ENCODE data around the gene NIPAL1.

Gene NIPAL1

GRCh38 chr4:48016141-48017107 lies at the start of gene NIPAL1, which contains the start of gene CNGA1:
TSS of gene NIPAL1 (plus strand) at chr4:48016772. CDS start at chr4:48016840, 68 bp downstream.
TSS of gene CNGA1 (minus strand) at chr4:48016681. CDS start at chr4:47952689, 63,992 bp downstream.
- peak; percentile 51 for TF ChIP-seq CTCF (IDR thresholded peaks at IDR 0.05)

- TF ChIP-seq CTCF (IDR thresholded peaks at IDR 0.05) = no peak
These were observed 47.7 kb upstream of the NIPAL1 start for GRCh38 chr4:47968847-47969246.

DNA sequence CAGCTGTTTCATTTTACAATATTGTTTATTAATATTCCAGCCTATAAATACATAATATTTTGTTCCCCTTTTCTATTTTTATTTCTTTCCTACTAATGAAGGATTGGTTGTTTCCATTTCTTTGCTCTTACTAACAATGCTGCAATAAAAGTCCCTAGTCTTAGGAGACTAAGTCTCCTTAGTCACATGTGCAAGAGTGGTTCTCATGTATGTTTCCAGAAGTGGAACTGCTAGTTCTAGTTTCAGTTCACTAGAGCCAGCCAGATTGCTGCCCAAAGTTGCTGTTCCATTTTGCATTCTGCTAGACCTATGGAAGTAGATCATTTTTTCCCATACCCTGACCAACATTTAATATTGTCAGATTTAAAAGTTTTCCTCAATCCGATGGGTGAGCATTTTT lies 44.4 kb upstream of the NIPAL1 start:
- TF ChIP-seq CTCF (IDR thresholded peaks at IDR 0.05) = no peak

DNA sequence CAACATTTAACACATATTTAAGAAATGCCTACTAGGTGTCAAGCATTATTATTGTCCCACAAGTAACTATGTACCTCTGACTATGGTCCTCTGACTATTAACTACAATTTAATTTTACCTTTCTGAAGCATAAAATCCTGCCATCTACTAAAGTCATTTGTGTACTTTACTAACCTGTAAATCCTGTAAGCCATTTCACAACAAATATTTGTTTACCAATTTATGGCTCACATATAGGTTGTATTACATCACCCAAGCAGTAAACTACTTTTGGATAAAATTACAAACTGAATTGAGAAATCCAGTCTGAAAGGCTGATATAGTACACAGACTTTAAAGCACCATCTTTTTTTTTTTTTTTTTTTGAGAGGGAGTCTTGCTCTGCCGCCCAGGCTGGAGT lies 43.9 kb upstream of the NIPAL1 start:
- no peak for TF ChIP-seq CTCF (IDR thresholded peaks at IDR 0.05)

DNA sequence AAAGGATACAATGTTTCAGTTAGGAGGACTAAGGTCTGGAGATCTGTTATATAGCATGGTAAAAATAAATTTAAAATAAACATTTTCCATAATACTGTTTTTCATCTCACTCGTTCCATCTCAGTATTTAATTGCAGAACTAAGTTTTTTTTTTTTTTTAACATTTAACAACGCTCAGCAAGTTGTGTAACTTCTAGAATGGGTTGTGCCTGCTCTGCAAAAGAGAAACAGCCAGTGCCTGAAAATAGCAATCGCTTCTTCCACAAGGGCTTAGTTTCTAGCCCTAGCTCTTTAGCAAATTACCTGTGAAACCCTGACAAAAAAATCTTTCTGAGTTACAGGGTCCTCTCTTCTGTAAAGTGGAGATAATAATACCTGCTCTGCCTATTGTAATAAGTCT lies 42.0 kb upstream of the NIPAL1 start:
- TF ChIP-seq CTCF (IDR thresholded peaks at IDR 0.05) = no peak

DNA sequence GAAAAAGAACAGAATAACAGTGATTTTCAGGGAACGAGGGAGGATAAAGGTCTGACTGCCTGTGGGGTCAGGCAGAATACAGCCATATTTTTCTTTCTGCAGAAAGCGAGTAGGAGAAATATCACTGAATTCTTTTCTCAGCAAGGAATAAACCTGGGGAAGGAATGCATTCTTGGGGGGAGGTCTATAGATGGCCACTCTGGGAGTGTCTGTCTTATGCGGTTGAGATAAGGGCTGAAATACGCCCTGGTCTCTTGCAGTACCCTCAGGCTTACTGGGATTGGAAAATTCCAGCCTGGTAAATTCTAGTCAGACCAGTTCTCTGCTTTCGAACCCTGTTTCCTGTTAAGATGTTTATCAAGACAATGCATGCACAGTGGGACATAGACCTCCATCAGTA lies 26.4 kb upstream of the NIPAL1 start:
- TF ChIP-seq CTCF (IDR thresholded peaks at IDR 0.05) = no peak

- no peak for TF ChIP-seq CTCF (IDR thresholded peaks at IDR 0.05)
These were observed 20.6 kb upstream of the NIPAL1 start for GRCh38 chr4:47996021-47996420.
